Stimulated activated naive CD8-positive, alpha-beta T cell treated with anti-CD3 and anti-CD28 coated beads, Interleukin-15, Interleukin-2, amounts not matched to agents 100 ng/mL and 50 ng/mL, for 24 hours (primary cell): ENCODE measurements around the gene IL1RAP.
"Not testable (repeated sequence)": the region's sequence is repeated elsewhere in the genome, so short reads cannot be mapped to it uniquely, and the experiment has no call there.

ENCODE experiments used
- H3K27ac Mint-ChIP-seq: one replicate; pipeline ENCODE4 v1.8.0; 2021; ENCODE audit warnings: mild to moderate bottlenecking, mixed read lengths
- H3K27me3 Mint-ChIP-seq: one replicate; pipeline ENCODE4 v1.8.0; 2021; ENCODE audit warnings: mixed read lengths
- H3K36me3 Mint-ChIP-seq: one replicate; pipeline ENCODE4 v1.8.0; 2021; ENCODE audit warnings: low read depth, mixed read lengths
- H3K4me1 Mint-ChIP-seq: one replicate; pipeline ENCODE4 v1.8.0; 2021; ENCODE audit warnings: low read depth, mixed read lengths
- H3K4me3 Mint-ChIP-seq: one replicate; pipeline ENCODE4 v1.8.0; 2021; ENCODE audit warnings: mild to moderate bottlenecking, mixed read lengths
- H3K9me3 Mint-ChIP-seq: one replicate; pipeline ENCODE4 v1.8.0; 2021; ENCODE audit warnings: mixed read lengths

IL1RAP gene

GRCh38 chr3:190498293-190498692 lies 15.6 kb upstream of the IL1RAP start:
- Mint-ChIP-seq H3K4me3 (no peak overlapping the region), H3K4me1 (peaks cover 13% of the 10 kb centered on the region), H3K27ac (no peak overlapping the region), H3K36me3 (no peaks in the 10 kb centered on the region), H3K27me3 (peaks cover 69% of the 10 kb centered on the region), H3K9me3 (no peaks in the 10 kb centered on the region)

DNA sequence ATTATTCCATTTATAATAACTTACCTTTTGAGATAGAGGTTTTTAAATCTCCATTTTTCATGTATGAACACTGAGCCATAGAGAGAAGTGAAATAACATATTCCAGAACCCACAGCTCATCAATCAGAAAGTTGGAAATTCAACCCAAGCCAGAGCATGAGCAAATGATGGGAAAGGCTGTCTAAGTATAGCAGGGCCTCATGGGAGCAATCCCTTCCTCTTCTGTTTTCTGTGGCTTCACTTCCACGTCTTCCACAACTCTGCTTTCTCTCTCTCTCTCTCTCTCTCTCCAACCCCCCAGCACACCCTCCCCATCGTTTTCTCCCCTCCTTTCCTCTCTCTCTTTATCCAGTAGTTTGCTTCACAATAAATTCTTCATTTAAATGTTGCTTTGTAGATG lies 14.8 kb upstream of the IL1RAP start:
- peaks cover 63% of the 10 kb centered on the region for H3K27me3 Mint-ChIP-seq
- H3K4me3 Mint-ChIP-seq, result no peak overlapping the region
- no peak overlapping the region for H3K27ac Mint-ChIP-seq
- H3K9me3 Mint-ChIP-seq, result no peaks in the 10 kb centered on the region
- peaks cover 13% of the 10 kb centered on the region for H3K4me1 Mint-ChIP-seq
- no peaks in the 10 kb centered on the region for H3K36me3 Mint-ChIP-seq

DNA sequence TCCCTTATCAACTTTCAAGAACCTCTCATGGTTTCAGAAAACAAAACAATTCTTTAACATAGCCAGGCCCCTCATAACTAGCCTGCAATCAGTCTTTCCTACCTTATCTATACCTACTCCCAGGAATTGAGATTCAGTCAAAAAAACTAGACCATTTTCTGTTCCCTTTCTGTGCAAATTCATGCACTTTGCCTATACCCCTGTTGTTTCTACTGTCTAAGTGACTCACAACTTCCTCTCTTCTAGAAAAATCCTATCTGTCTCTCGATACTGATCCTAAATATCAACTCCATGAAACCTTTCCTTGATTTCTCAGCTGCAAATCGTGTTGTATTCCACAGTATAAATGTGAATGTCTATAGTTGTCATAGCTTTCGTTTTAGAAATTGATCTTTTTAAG lies 10.9 kb upstream of the IL1RAP start:
- H3K36me3 Mint-ChIP-seq, result no peaks in the 10 kb centered on the region
- H3K27ac Mint-ChIP-seq, result no peak overlapping the region
- H3K27me3 Mint-ChIP-seq, result peaks cover 35% of the 10 kb centered on the region
- no peak overlapping the region for H3K4me3 Mint-ChIP-seq
- H3K4me1 Mint-ChIP-seq, result no peaks in the 10 kb centered on the region
- no peaks in the 10 kb centered on the region for H3K9me3 Mint-ChIP-seq

DNA sequence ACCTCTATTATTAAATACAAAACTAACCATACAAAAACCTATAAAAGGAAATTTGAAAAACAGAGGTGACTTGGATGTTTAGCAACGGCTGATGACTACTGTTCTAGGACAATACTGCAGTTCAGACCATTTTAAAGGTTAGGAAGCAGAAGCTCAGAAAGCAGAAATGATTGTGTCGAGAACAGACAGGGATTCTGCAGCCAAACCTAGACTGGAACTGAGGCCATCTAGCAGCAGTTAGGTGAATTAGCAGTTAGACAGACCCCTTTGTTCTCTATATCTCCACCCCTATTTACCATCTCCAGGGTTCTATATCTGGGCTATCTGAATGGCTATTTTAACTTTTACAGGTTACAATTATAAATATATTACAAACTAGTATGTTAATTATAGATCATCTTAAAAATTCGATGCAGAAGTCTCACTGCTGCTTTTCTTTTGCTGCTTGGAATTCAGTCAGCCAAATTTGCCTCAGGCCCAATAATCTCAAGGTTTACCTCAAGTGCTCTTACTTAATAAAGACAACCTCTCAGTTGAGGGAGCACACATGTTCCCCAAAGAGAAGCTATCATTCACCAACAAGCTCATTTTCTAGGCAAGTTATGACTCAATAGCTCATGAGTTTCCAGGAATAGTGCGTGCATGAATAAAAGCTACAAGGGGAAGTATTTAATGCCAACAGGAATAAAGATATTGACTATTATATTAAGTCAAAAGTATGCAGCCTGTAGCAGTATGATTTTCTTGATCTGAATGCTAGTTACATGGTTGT lies 9.3 kb upstream of the IL1RAP start:
- Mint-ChIP-seq H3K4me3 (no peak overlapping the region), H3K9me3 (no peaks in the 10 kb centered on the region), H3K27me3 (peaks cover 20% of the 10 kb centered on the region), H3K36me3 (no peaks in the 10 kb centered on the region), H3K4me1 (no peaks in the 10 kb centered on the region), H3K27ac (no peak overlapping the region)

GRCh38 chr3:190505381-190506003 lies 8.4 kb upstream of the IL1RAP start:
- H3K27ac Mint-ChIP-seq, result no peak overlapping the region
- H3K4me1 Mint-ChIP-seq, result no peaks in the 10 kb centered on the region
- H3K4me3 Mint-ChIP-seq, result no peak overlapping the region
- H3K27me3 Mint-ChIP-seq, result peaks cover 18% of the 10 kb centered on the region
- no peaks in the 10 kb centered on the region for H3K36me3 Mint-ChIP-seq
- no peaks in the 10 kb centered on the region for H3K9me3 Mint-ChIP-seq

GRCh38 chr3:190506271-190506670 lies 7.6 kb upstream of the IL1RAP start:
- no peaks in the 10 kb centered on the region for H3K36me3 Mint-ChIP-seq
- no peaks in the 10 kb centered on the region for H3K4me1 Mint-ChIP-seq
- H3K4me3 Mint-ChIP-seq, result no peak overlapping the region
- H3K27me3 Mint-ChIP-seq, result peaks cover 12% of the 10 kb centered on the region
- no peaks in the 10 kb centered on the region for H3K9me3 Mint-ChIP-seq
- no peak overlapping the region for H3K27ac Mint-ChIP-seq

- peaks cover 14% of the 10 kb centered on the region for H3K36me3 Mint-ChIP-seq
- peak overlapping the region; percentile 92 for H3K27ac Mint-ChIP-seq
- H3K9me3 Mint-ChIP-seq, result no peaks in the 10 kb centered on the region
- H3K4me1 Mint-ChIP-seq, result peaks cover 42% of the 10 kb centered on the region
- H3K27me3 Mint-ChIP-seq, result no peaks in the 10 kb centered on the region
- H3K4me3 Mint-ChIP-seq, result peak overlapping the region; percentile 88
These were observed 1.2 kb upstream of the IL1RAP start for GRCh38 chr3:190512666-190513065.

DNA sequence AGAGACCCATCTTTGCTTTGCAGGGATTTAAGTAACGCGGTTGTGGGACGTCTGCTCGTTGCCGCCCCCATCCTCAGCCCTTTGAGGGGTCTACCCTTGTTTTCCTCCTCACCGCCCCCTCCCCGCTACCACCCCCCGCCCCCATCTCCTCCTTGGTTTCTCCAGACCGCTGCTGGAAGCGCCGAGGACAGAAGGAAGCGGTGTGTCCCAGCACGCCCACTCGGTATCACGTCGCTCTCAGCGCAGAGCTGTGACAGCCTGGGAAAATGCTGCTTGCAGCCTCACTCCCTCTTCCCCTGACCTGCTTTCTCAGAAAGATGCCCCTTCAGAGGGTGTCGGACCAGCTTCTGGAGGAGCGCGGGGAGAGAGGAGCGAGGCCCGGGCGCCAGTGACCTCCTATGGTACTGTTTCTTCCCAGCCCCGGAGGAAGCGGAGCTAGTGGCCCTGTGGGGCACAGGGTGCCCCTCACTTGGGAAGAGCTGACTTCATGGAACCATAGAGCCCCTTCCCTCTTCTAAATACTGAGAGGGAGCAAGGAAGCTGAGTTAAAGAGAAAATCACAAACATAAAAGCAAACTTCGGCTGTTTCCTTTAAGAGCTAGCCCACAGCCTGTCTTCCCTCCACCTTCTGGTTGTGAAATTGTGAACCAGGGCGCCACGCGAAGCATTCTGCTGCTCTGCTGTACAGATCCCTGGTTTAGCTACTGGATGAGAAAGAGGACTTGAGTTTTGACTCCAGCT lies 698 bp downstream of the IL1RAP start:
- Mint-ChIP-seq H3K4me3 (peak overlapping the region; percentile 88), H3K9me3 (no peaks in the 10 kb centered on the region), H3K27me3 (no peaks in the 10 kb centered on the region), H3K27ac (peak overlapping the region; percentile 71), H3K4me1 (peaks cover 53% of the 10 kb centered on the region), H3K36me3 (peaks cover 28% of the 10 kb centered on the region)

DNA sequence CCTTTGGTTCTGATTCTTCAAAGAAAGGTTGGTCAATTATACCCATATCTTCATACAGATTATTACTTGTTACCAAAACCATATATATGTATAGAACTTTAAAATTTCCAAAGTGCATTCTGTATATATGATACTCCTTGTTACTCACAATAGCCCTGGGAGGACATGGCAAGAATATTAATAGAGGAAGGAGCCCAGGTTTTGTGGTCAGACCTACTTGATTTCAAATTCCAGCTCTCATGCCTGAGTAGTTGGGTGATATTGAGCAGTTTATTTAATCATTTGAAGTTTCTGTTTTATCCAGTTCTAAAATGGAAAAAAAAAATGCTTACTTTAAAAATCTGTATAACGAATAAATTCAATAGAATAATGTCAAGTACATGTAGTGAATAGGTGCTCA lies 2.5 kb downstream of the IL1RAP start:
- peaks cover 54% of the 10 kb centered on the region for H3K4me1 Mint-ChIP-seq

DNA sequence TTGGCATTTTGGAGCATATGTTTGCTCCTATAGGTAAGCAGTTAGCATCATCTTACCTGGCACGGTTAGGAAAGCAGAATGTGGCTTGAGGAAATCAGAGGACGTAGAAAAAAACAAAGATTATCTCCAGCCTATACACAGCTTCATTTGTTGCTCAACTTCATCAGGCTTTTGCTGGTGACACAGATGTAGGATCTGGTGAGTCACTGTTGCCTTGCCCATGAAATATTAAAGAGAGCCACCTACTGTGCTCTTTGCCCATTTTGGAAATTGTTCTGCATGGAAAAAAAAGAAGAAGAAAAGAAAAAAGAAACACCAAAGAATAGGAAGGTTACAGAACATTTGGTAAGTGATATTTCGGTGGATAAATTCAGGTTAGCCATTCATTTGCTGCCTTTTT lies 3.8 kb downstream of the IL1RAP start:
- no peaks in the 10 kb centered on the region for H3K27me3 Mint-ChIP-seq
- peaks cover 37% of the 10 kb centered on the region for H3K36me3 Mint-ChIP-seq
- H3K4me3 Mint-ChIP-seq, result no peak overlapping the region
- no peak overlapping the region for H3K27ac Mint-ChIP-seq
- no peaks in the 10 kb centered on the region for H3K9me3 Mint-ChIP-seq
- peaks cover 52% of the 10 kb centered on the region for H3K4me1 Mint-ChIP-seq

More for the DNA sequence above, 2.5 kb downstream of the IL1RAP start:
- H3K36me3 Mint-ChIP-seq, result peaks cover 30% of the 10 kb centered on the region
- H3K27ac Mint-ChIP-seq, result no peak overlapping the region
- no peaks in the 10 kb centered on the region for H3K9me3 Mint-ChIP-seq
- H3K4me3 Mint-ChIP-seq, result peak overlapping the region; percentile 88
- H3K27me3 Mint-ChIP-seq, result no peaks in the 10 kb centered on the region

DNA sequence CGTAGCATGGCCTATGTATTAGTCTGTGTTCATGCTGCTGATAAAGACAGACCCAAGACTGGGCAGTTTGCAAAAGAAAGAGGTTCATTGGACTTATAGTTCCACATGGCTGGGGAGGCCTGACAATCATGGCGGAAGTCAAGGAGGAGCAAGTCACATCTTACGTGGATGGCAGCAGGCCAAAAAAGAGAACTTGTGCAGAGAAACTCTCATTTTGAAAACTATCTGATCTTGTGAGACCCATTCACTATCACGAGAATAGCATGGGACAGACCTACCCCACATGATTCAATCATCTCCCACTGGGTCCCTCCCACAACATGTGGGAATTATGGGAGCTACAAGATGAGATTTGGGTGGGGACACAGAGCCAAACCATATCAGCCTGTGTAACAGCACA lies 4.6 kb downstream of the IL1RAP start:
- H3K27ac Mint-ChIP-seq, H3K27me3 Mint-ChIP-seq, H3K4me3 Mint-ChIP-seq, H3K9me3 Mint-ChIP-seq: not testable (repeated sequence)
- Mint-ChIP-seq H3K36me3 (peaks cover 43% of the 10 kb centered on the region), H3K4me1 (peaks cover 43% of the 10 kb centered on the region)

- H3K27me3 Mint-ChIP-seq, result no peaks in the 10 kb centered on the region
- H3K4me1 Mint-ChIP-seq, result peaks cover 40% of the 10 kb centered on the region
- H3K36me3 Mint-ChIP-seq, result peaks cover 44% of the 10 kb centered on the region
- no peaks in the 10 kb centered on the region for H3K9me3 Mint-ChIP-seq
- no peak overlapping the region for H3K4me3 Mint-ChIP-seq
- H3K27ac Mint-ChIP-seq, result no peak overlapping the region
These were observed 6.0 kb downstream of the IL1RAP start for GRCh38 chr3:190519886-190520285.

DNA sequence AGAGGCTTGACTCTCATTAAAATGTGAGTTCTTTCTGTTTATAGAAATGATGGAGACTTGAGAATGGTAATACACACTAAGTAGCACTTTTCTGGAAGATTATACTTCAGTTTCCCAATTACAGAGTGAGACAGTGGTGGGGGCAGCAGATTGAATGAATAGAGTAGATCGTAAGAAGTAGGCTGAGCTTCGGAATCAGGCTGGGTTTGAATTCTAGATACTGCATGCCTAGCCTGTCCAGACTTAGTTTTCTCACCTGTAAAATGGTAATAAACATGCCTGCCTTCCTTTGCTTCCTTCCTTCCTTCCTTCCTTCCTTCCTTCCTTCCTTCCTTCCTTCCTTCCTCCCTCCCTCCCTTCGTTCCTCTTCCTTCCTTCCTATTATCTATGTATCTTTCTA lies 8.1 kb downstream of the IL1RAP start:
- peaks cover 24% of the 10 kb centered on the region for H3K4me1 Mint-ChIP-seq
- no peaks in the 10 kb centered on the region for H3K9me3 Mint-ChIP-seq
- peaks cover 40% of the 10 kb centered on the region for H3K36me3 Mint-ChIP-seq
- H3K4me3 Mint-ChIP-seq, result no peak overlapping the region
- no peaks in the 10 kb centered on the region for H3K27me3 Mint-ChIP-seq
- H3K27ac Mint-ChIP-seq, result no peak overlapping the region

DNA sequence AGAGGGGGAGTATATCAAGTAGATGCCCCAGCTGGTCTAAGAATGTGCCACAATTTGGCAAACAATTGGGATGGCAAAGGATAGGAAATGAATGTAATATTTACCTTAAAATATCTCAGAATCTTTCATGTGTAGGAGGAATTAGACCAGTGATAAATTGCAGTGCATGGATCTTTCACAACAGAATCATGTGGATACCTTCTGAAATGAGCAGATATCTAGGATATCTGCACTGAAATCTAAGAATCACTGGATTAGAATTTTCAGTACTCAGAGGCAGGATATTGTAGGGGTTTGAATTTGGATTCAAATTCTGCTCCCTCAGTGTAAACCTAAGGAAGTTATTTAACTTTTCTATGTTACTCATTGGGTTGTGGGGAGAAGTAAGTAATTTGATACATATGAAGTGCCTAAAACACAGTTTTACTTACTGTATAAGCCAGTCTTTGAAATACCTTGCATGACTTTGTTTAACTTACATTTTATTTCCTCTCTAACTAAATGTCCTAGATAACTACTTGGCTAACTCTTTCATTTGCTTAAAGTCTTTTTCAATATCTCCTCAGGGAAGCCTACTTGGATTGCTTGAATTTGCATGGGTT lies 8.8 kb downstream of the IL1RAP start:
- Mint-ChIP-seq H3K4me1 (peaks cover 17% of the 10 kb centered on the region), H3K9me3 (no peaks in the 10 kb centered on the region), H3K27ac (no peak overlapping the region), H3K36me3 (peaks cover 34% of the 10 kb centered on the region), H3K27me3 (no peaks in the 10 kb centered on the region), H3K4me3 (no peak overlapping the region)

DNA sequence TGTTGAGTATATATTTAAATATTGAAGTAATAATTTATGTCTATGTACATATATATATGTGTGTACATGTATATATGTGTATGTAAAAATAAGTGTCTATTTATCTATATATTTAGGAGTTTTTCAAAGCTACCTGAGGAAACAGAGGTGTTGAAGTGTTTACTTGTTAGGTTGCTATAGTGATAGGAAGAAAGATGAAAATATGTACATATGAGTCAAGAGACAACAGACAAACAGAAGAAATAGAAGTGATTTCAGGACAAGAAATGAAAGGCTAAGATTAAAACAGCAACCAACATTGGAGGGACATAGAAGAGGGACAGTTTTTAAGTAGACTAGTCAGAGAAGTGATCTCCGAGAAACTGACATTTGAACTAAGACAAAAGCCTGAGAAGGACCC lies 11.1 kb downstream of the IL1RAP start:
- H3K36me3 Mint-ChIP-seq, result peaks cover 36% of the 10 kb centered on the region
- H3K27ac Mint-ChIP-seq, result no peak overlapping the region
- H3K4me1 Mint-ChIP-seq, result peaks cover 5% of the 10 kb centered on the region
- no peaks in the 10 kb centered on the region for H3K27me3 Mint-ChIP-seq
- H3K4me3 Mint-ChIP-seq, result no peak overlapping the region
- no peaks in the 10 kb centered on the region for H3K9me3 Mint-ChIP-seq
